SK-N-SH (cell line): ENCODE data around the gene MRPL41.
"Not testable (repeated sequence)": the region's sequence is repeated elsewhere in the genome, so short reads cannot be mapped to it uniquely, and the experiment has no call there.

Experiments
- CHD2 ChIP-seq: fragments of 150-350 bp; IDR thresholded peaks from 2 replicates; pipeline ENCODE4 v1.6.1; 2018; ENCODE audit warnings: low read length; ENCODE audit not compliant: partially characterized antibody
- CTCF ChIP-seq: fragments of 200-600 bp; sonication (generic); IDR thresholded peaks from 2 replicates; pipeline ENCODE4 v1.6.1; 2017; ENCODE audit warnings: antibody characterized with exemption, mild to moderate bottlenecking, moderate library complexity
- EZH2phosphoT487 ChIP-seq: fragments of 200-600 bp; sonication (generic); IDR thresholded peaks from 2 replicates; pipeline ENCODE4 v1.6.1; 2017; ENCODE audit warnings: low read depth, mixed run types, mild to moderate bottlenecking, antibody characterized with exemption, moderate library complexity, borderline replicate concordance
- FOXM1 ChIP-seq: IDR thresholded peaks from 2 replicates; pipeline ENCODE4 v1.4.0; 2012; ENCODE audit warnings: low read depth, mild to moderate bottlenecking
- MAX ChIP-seq: IDR thresholded peaks from 2 replicates; pipeline ENCODE4 v1.4.0; 2012; ENCODE audit warnings: low read depth
- NRF1 ChIP-seq: IDR thresholded peaks from 2 replicates; pipeline ENCODE4 v1.6.1; 2012; ENCODE audit warnings: low read depth, mild to moderate bottlenecking, low read length
- POLR2AphosphoS5 ChIP-seq: IDR thresholded peaks from 2 replicates; pipeline ENCODE4 v1.6.1; 2012; ENCODE audit warnings: low read depth, low read length
- REST ChIP-seq: IDR thresholded peaks from 2 replicates; pipeline ENCODE4 v1.6.1; 2012; ENCODE audit warnings: mild to moderate bottlenecking, low read depth, low read length, moderate library complexity
- RXRA ChIP-seq: IDR thresholded peaks from 2 replicates; pipeline ENCODE4 v1.4.0; 2012; ENCODE audit warnings: low read depth, mild to moderate bottlenecking, borderline replicate concordance
- SIN3A ChIP-seq: IDR thresholded peaks from 2 replicates; pipeline ENCODE4 v1.6.1; 2012; ENCODE audit warnings: low read depth, mild to moderate bottlenecking, low read length, moderate library complexity, borderline replicate concordance
- ZBTB33 ChIP-seq: IDR thresholded peaks from 2 replicates; pipeline ENCODE4 v1.4.0; 2012; ENCODE audit warnings: low read depth, borderline replicate concordance

GRCh38 chr9:137568445-137568844 lies 16.8 kb downstream of the MRPL41 start:
- not testable (repeated sequence) for TF ChIP-seq EZH2phosphoT487, POLR2AphosphoS5, FOXM1, REST, CHD2, NRF1, ZBTB33, CTCF, MAX, SIN3A, RXRA
